Transverse colon (tissue), 4 donors: ENCODE results near the gene STAB2. TPM values are rescaled to one million over a fixed set of nuclear protein-coding genes. Genes with fewer than 3 reads are reported as not detected.

ENCODE experiments used
- DNase-seq: peaks from one replicate; pipeline ENCODE4 v3.0.0-alpha.2; 2019
- H3K27ac ChIP-seq, 4 donors: fragments of 200-600 bp; sonication (generic); 2 replicates each; pipeline ENCODE4 v1.5.1; 2016 to 2018; ENCODE audit warnings: inconsistent platforms in 4 of 4
- H3K27me3 ChIP-seq: fragments of 200-600 bp; sonication (generic); 2 replicates; pipeline ENCODE4 v1.5.1; 2017; ENCODE audit warnings: inconsistent platforms
- H3K36me3 ChIP-seq, 4 donors: fragments of 200-600 bp; sonication (generic); 2 replicates each; pipeline ENCODE4 v1.5.1; 2017 to 2019; ENCODE audit warnings: inconsistent platforms in 4 of 4
- H3K4me1 ChIP-seq, 4 donors: fragments of 200-600 bp; sonication (generic); 2 replicates each; pipeline ENCODE4 v1.5.1; 2017 to 2020; ENCODE audit warnings: inconsistent platforms in 4 of 4
- H3K4me3 ChIP-seq, 4 donors: fragments of 200-600 bp; sonication (generic); 1 replicate in 1 of 4; 2 replicates in 3 of 4; pipeline versions ENCODE4 v1.5.1 to v1.6.1; 2017 to 2019; ENCODE audit warnings: inconsistent platforms in 4 of 4
- H3K9me3 ChIP-seq, 2 donors: fragments of 200-600 bp; sonication (generic); 2 replicates each; pipeline ENCODE4 v1.5.1; 2017 to 2019; ENCODE audit warnings: inconsistent platforms in 2 of 2
- EP300 ChIP-seq: sonication (generic); formaldehyde crosslinking; IDR thresholded peaks from one replicate; pipeline ENCODE4 v1.6.1; 2017; ENCODE audit warnings: antibody characterized with exemption, low read depth
- POLR2A ChIP-seq: fragments of 450-650 bp; IDR thresholded peaks from one replicate; pipeline ENCODE4 v1.6.1; 2016; ENCODE audit warnings: antibody characterized with exemption, mild to moderate bottlenecking, moderate library complexity
- POLR2AphosphoS5 ChIP-seq, 3 donors: sonication (generic); formaldehyde crosslinking; IDR thresholded peaks; one replicate each; pipeline ENCODE4 v1.6.1; 2016; ENCODE audit warnings: antibody characterized with exemption in 3 of 3
- WGBS, 2 donors: methylation state at CpG; one replicate each; pipeline ENCODE4 v1.1.5; 2018; ENCODE audit warnings: low coverage in 1 of 2; 5-methylcytosine and 5-hydroxymethylcytosine counted together
- in situ Hi-C, 4 donors: fragments of 200-750 bp; cut with MboI; loops; one replicate each; pipeline versions ENCODE4 v1.15.0 to v1.15.1; 2017; ENCODE audit warnings: low sequenced_read_pairs in 3 of 4, low pct_ligation_motif_present in 1 of 4, low pct_unique_long_range_greater_than_20kb in 1 of 4
- intact Hi-C: fragments of 100-400 bp; cut with DNase I; formaldehyde crosslinking; loops from one replicate; pipeline ENCODE4 v1.15.1; 2023; ENCODE audit warnings: low total_unique reads
- total RNA-seq, 4 donors: library from RNA; depleted of rRNA; stranded (reverse); fragments of >200 nt; gene quantifications; one replicate each; pipeline ENCODE4 v1.1.0, GENCODE V29; 2016
- TF ChIP-seq, protein P1 (sequence below), 5 experiments: fragments of 200-600 bp in 3 of 5; fragments of 450-650 bp in 2 of 5; sonication (generic) in 3 of 5; IDR thresholded peaks; 1 replicate in 2 of 5; 2 replicates in 3 of 5; pipeline ENCODE4 v1.5.1; 2016 to 2017; ENCODE audit warnings: antibody characterized with exemption in 5 of 5, inconsistent platforms in 3 of 5, mild to moderate bottlenecking in 2 of 5, moderate library complexity in 1 of 5

The STAB2 gene
- total RNA-seq, 4 donors from 2014 or later: 0.48 to 1.9 (median 1.1) TPM; not detected in 1

DNA sequence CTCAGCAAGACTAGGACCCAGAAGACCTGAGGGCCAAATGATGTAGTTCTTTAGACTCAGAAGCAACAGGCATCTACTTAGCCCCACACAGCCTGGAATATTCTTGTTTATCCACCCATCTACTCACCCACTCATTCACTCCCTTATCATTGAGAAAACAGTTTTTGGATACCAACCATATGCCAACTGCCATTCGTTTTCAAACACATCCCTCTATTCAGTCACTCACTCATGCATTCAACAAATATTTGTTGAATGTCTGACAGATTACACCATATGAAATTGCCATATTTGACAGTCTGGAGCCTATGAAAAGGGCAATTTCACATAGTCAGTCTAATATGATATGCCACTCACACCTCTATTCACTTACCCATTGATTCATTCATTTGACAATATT, 150.8 kb downstream of the STAB2 start:
- peaks cover 0 to 2% (median 0%) of the 10 kb centered on the region in 4 donors for H3K4me1 ChIP-seq
- no peak overlapping the region for H3K4me3 ChIP-seq
- no peaks in the 10 kb centered on the region for H3K36me3 ChIP-seq
- no peak overlapping the region for H3K27ac ChIP-seq
- in situ Hi-C loops: no loop called here
- TF ChIP-seq POLR2A (no peak), EP300 (no peak), POLR2AphosphoS5 (IDR thresholded peaks at IDR 0.05) (no peak)
- TF ChIP-seq, protein P1, sequence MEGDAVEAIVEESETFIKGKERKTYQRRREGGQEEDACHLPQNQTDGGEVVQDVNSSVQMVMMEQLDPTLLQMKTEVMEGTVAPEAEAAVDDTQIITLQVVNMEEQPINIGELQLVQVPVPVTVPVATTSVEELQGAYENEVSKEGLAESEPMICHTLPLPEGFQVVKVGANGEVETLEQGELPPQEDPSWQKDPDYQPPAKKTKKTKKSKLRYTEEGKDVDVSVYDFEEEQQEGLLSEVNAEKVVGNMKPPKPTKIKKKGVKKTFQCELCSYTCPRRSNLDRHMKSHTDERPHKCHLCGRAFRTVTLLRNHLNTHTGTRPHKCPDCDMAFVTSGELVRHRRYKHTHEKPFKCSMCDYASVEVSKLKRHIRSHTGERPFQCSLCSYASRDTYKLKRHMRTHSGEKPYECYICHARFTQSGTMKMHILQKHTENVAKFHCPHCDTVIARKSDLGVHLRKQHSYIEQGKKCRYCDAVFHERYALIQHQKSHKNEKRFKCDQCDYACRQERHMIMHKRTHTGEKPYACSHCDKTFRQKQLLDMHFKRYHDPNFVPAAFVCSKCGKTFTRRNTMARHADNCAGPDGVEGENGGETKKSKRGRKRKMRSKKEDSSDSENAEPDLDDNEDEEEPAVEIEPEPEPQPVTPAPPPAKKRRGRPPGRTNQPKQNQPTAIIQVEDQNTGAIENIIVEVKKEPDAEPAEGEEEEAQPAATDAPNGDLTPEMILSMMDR (IDR thresholded peaks at IDR 0.05): no peak
- no peak for DNase-seq
- WGBS, 2 donors: 67% methylated on average over 1 of the region's 1 CpG; no CpG with 5 or more reads in 1 of the 2 donors
- H3K9me3 ChIP-seq: no peaks in the 10 kb centered on the region
- no peaks in the 10 kb centered on the region for H3K27me3 ChIP-seq
- intact Hi-C loops: loop anchor here (2.0 kb wide), 1 partner anchor 45 kb away; no protein-coding TSS in a partner anchor

DNA sequence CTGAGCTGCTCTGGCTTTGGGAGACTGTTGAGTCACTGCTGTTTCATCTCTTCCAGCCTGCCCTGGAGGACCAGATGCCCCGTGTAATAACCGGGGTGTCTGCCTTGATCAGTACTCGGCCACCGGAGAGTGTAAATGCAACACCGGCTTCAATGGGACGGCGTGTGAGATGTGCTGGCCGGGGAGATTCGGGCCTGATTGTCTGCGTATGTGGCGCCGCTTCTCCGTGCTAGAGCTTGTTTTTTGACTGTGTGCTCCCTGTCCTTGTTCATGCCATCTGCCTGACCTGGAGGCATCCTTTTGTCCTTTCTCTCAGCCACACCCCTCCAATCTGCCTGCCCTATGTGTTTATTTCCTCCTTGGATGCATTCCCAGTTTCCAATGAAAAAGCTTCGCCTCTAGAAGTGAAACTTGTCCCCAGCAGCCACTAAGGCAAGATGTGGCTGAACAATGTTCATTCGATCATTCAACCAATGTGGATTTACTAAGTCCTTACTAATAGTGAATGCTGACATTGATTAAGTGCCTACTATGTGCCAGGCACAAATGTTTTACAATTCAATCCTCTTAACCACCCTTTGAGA, 155.4 kb downstream of the STAB2 start:
- H3K4me1 ChIP-seq: peaks cover 0 to 5% (median 0%) of the 10 kb centered on the region in 4 donors
- H3K27me3 ChIP-seq: no peaks in the 10 kb centered on the region
- peak overlapping the region in 2 of 4 donors; percentile 18 to 49 for H3K27ac ChIP-seq
- no peak overlapping the region for H3K4me3 ChIP-seq
- no peaks in the 10 kb centered on the region for H3K36me3 ChIP-seq
- TF ChIP-seq POLR2A (no peak), POLR2AphosphoS5 (IDR thresholded peaks at IDR 0.05) (peak in 2 of 3 donors; percentile 41 to 45)
- peak; percentile 59 for DNase-seq
- WGBS, 2 donors: 51% methylated on average over 15 of the region's 15 CpGs; no CpG with 5 or more reads in 1 of the 2 donors
- in situ Hi-C loops (no loop called here), intact Hi-C loops (no loop called here)
- H3K9me3 ChIP-seq: no peaks in the 10 kb centered on the region

DNA sequence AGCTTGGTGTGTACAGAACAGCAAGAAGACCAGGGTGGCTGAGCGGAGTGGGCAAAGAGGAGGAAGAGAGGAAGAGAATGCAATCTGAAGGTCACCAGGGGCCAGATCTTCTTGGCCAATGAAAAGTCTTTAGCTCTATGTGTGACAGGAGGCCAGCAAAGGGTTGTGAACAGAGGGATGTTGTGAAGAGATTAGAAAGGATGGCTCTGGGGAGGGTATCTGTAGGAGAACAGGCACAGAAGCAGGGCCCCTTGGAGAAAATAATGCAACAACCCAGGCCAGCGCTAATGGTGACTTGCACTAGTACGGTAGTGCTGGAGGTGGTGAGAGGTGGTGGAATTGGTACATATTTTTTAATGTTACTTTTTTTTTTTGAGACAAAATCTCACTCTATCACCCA, 156.7 kb downstream of the STAB2 start:
- no peak for DNase-seq
- H3K27ac ChIP-seq: no peak overlapping the region
- no peaks in the 10 kb centered on the region for H3K9me3 ChIP-seq
- H3K4me1 ChIP-seq: peaks cover 0 to 5% (median 0%) of the 10 kb centered on the region in 4 donors
- WGBS, 2 donors: 83 to 98% methylated on average over 1 to 3 of the region's 3 CpGs
- H3K4me3 ChIP-seq: no peak overlapping the region
- in situ Hi-C loops: no loop called here
- TF ChIP-seq, protein P1 (IDR thresholded peaks at IDR 0.05): no peak
- TF ChIP-seq EP300: no peak
- TF ChIP-seq POLR2AphosphoS5 (IDR thresholded peaks at IDR 0.05): no peak
- intact Hi-C loops: no loop called here
- H3K27me3 ChIP-seq: no peaks in the 10 kb centered on the region
- H3K36me3 ChIP-seq: no peaks in the 10 kb centered on the region

DNA sequence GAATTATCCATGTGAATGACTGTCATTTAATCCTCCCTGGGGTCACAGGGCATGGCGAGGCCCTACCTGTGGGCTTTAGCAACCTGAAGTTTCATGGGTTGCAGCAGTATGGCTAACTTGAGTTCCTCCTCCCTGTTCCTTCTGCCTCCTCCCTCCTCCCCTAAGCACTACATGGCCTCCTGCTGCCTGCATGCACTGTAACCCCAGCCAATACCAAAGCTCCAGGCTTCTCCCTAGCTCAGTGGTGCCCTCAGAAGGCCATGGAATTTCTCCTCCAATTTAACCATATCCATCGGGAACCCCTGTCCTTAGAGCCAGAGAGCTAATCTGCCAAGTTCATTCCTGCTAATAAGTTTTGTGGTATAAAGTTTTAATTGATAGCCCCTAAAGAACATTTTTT, 158.9 kb downstream of the STAB2 start:
- Histone ChIP-seq H3K4me3 (no peak overlapping the region), H3K36me3 (no peaks in the 10 kb centered on the region), H3K4me1 (peaks cover 0 to 5% (median 0%) of the 10 kb centered on the region in 4 donors), H3K27me3 (no peaks in the 10 kb centered on the region), H3K9me3 (no peaks in the 10 kb centered on the region), H3K27ac (no peak overlapping the region)
- in situ Hi-C loops: no loop called here
- TF ChIP-seq POLR2AphosphoS5 (IDR thresholded peaks at IDR 0.05): no peak
- TF ChIP-seq, protein P1 (IDR thresholded peaks at IDR 0.05): no peak
- no peak for TF ChIP-seq EP300
- TF ChIP-seq POLR2A: no peak
- intact Hi-C loops: no loop called here
- no peak for DNase-seq
- 89% methylated on average over 2 of the region's 2 CpGs; no CpG with 5 or more reads in 1 of the 2 donors for WGBS, 2 donors

DNA sequence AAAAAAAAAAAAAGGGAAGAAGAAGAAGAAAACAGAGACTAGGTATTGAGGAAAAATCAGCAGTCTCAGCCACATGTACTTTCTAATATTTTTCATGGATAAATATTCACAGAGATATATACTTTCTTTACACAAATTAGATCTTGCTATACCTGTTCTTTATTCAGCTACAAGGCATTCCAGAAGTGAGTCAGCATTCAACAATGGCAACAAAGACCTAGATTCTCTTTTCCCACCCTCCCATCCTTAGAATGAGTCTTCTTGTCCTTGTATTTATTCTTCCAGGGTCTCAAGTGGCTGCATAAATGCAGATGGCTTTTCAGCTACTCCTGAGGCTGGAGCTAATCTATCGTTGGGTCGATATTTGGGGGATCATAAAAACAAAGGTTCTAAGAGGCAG, 160.9 kb downstream of the STAB2 start:
- Histone ChIP-seq H3K36me3 (no peaks in the 10 kb centered on the region), H3K27ac (no peak overlapping the region), H3K4me3 (no peak overlapping the region), H3K27me3 (no peaks in the 10 kb centered on the region), H3K4me1 (peaks cover 0 to 1% (median 0%) of the 10 kb centered on the region in 4 donors), H3K9me3 (no peaks in the 10 kb centered on the region)
- intact Hi-C loops: no loop called here
- WGBS, 2 donors: 90 to 100% methylated on average over 2 of the region's 2 CpGs
- DNase-seq: no peak
- TF ChIP-seq POLR2A: no peak
- TF ChIP-seq POLR2AphosphoS5 (IDR thresholded peaks at IDR 0.05): no peak
- no peak for TF ChIP-seq EP300
- TF ChIP-seq, protein P1 (IDR thresholded peaks at IDR 0.05): no peak
- in situ Hi-C loops: no loop called here
